ENCODE measurements around the gene CLINT1. TPM values are rescaled to one million over a fixed set of nuclear protein-coding genes. Genes with fewer than 3 reads are reported as not detected.

Gene CLINT1
- polyA plus RNA-seq, 3 donors = 67.4 to 100 (median 71.9) TPM

DNA sequence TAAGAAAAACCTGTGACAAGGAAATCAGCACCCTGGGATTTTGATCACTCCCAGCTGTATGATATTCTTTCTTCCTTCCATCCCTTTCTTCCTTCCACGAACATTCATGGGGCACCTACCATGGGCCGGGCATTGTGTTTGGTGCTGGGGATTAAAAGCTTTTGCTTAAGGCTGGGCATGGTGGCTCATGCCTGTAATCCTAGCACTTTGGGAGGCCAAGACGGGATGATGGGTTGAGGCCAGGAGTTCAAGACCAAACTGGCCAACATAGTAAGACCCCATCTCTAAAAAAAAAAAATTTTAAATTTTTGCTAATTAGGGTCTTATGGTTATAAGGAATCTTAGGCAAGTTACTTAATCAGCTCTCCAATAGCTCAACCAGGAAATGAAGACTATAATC, 48.5 kb upstream of the CLINT1 start:
- Histone ChIP-seq H3K27me3 (ENCODE audit: control insufficient read depth in 2 of 2, insufficient read depth in 2 of 2, low read length in 2 of 2) (no peaks in the 10 kb centered on the region), H3K4me3 (replicated peaks in 1 of 3; ENCODE audit: low read depth in 2 of 3, low read length in 3 of 3) (no peak overlapping the region), H2AFZ (ENCODE audit: insufficient read depth, low read depth, low read length, poor library complexity, severe bottlenecking) (no peak overlapping the region), H3K9me3 (replicated peaks in 1 of 2; ENCODE audit: control insufficient read depth in 1 of 2, insufficient read depth in 1 of 2, low read length in 2 of 2) (no peaks in the 10 kb centered on the region), H3K36me3 (replicated peaks in 1 of 2; ENCODE audit: control insufficient read depth in 1 of 2, insufficient read depth in 2 of 2, low read length in 2 of 2) (no peaks in the 10 kb centered on the region), H3K4me1 (ENCODE audit: control insufficient read depth in 1 of 2, insufficient read depth in 2 of 2, low read length in 2 of 2) (no peaks in the 10 kb centered on the region), H3K9ac (ENCODE audit: insufficient read depth, low read length, poor library complexity, severe bottlenecking) (no peak overlapping the region), H3K79me2 (ENCODE audit: insufficient read depth, low read length) (no peaks in the 10 kb centered on the region), H4K20me1 (ENCODE audit: insufficient read depth, low read length) (no peaks in the 10 kb centered on the region), H3K27ac (ENCODE audit: low read depth in 1 of 2, low read length in 2 of 2) (no peak overlapping the region), H3K4me2 (replicated peaks; ENCODE audit: extremely low read depth, low read length, poor library complexity, severe bottlenecking) (no peak overlapping the region)
- intact Hi-C loops (cut with micrococcal nuclease) = no loop called here
- Mint-ChIP-seq H3K9me3 (peaks cover 0 to 3% (median 0%) of the 10 kb centered on the region in 7 donors), H3K4me3 (no peak overlapping the region), H3K27me3 (ENCODE audit: low read depth in 3 of 3) (peaks cover 0 to 4% (median 1%) of the 10 kb centered on the region in 3 donors), H3K4me1 (no peaks in the 10 kb centered on the region), H3K36me3 (no peaks in the 10 kb centered on the region), H3K27ac (no peak overlapping the region)
- no CpG with 5 or more reads among the region's 3 CpGs for WGBS (ENCODE audit: insufficient coverage)
- DNase-seq = no peak
- TF ChIP-seq, protein P1, sequence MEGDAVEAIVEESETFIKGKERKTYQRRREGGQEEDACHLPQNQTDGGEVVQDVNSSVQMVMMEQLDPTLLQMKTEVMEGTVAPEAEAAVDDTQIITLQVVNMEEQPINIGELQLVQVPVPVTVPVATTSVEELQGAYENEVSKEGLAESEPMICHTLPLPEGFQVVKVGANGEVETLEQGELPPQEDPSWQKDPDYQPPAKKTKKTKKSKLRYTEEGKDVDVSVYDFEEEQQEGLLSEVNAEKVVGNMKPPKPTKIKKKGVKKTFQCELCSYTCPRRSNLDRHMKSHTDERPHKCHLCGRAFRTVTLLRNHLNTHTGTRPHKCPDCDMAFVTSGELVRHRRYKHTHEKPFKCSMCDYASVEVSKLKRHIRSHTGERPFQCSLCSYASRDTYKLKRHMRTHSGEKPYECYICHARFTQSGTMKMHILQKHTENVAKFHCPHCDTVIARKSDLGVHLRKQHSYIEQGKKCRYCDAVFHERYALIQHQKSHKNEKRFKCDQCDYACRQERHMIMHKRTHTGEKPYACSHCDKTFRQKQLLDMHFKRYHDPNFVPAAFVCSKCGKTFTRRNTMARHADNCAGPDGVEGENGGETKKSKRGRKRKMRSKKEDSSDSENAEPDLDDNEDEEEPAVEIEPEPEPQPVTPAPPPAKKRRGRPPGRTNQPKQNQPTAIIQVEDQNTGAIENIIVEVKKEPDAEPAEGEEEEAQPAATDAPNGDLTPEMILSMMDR (IDR thresholded peaks at IDR 0.05) = no peak

DNA sequence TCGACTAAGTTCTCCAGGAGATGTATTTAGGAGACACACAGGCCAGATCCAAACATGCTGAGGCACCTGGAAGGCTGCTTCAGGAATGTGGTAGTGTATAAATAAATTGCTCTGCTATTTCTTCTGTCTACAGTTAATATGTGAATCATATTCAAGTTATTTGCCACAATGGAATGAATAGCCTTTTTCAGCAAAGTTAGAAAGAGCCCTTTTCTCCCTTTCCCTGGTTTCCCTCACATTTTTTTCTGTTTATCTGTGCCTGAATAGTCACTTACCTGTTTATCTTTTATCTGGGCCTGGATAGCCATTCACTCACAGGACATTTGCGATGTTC, 44.1 kb upstream of the CLINT1 start:
- intact Hi-C loops (cut with micrococcal nuclease) = no loop called here
- H3K4me1 Mint-ChIP-seq = no peaks in the 10 kb centered on the region

More for the DNA sequence above, 44.1 kb upstream of the CLINT1 start:
- Mint-ChIP-seq H3K36me3 (no peaks in the 10 kb centered on the region), H3K27ac (no peak overlapping the region), H3K4me3 (no peak overlapping the region), H3K9me3 (no peaks in the 10 kb centered on the region), H3K27me3 (ENCODE audit: low read depth in 3 of 3) (peaks cover 0 to 2% (median 0%) of the 10 kb centered on the region in 3 donors)
- Histone ChIP-seq H3K9me3 (replicated peaks in 1 of 2; ENCODE audit: control insufficient read depth in 1 of 2, insufficient read depth in 1 of 2, low read length in 2 of 2) (no peaks in the 10 kb centered on the region), H3K4me3 (replicated peaks in 1 of 3; ENCODE audit: low read depth in 2 of 3, low read length in 3 of 3) (no peak overlapping the region), H3K4me1 (ENCODE audit: control insufficient read depth in 1 of 2, insufficient read depth in 2 of 2, low read length in 2 of 2) (no peaks in the 10 kb centered on the region), H3K27ac (ENCODE audit: low read depth in 1 of 2, low read length in 2 of 2) (no peak overlapping the region), H3K4me2 (replicated peaks; ENCODE audit: extremely low read depth, low read length, poor library complexity, severe bottlenecking) (no peak overlapping the region), H4K20me1 (ENCODE audit: insufficient read depth, low read length) (no peaks in the 10 kb centered on the region), H3K36me3 (replicated peaks in 1 of 2; ENCODE audit: control insufficient read depth in 1 of 2, insufficient read depth in 2 of 2, low read length in 2 of 2) (no peaks in the 10 kb centered on the region), H3K79me2 (ENCODE audit: insufficient read depth, low read length) (no peaks in the 10 kb centered on the region), H3K9ac (ENCODE audit: insufficient read depth, low read length, poor library complexity, severe bottlenecking) (no peak overlapping the region), H3K27me3 (ENCODE audit: control insufficient read depth in 2 of 2, insufficient read depth in 2 of 2, low read length in 2 of 2) (no peaks in the 10 kb centered on the region), H2AFZ (ENCODE audit: insufficient read depth, low read depth, low read length, poor library complexity, severe bottlenecking) (no peak overlapping the region)
- DNase-seq = no peak
- TF ChIP-seq, protein P1 (IDR thresholded peaks at IDR 0.05) = no peak
- 100% methylated on average over 2 of the region's 2 CpGs for WGBS (ENCODE audit: insufficient coverage)

Measured in CD14-positive monocyte (primary cell).